NCI-H2081 treated with DMSO at 0.1 percent for 48 hours (cell line): ENCODE data around the gene KMT5B.

Experiments used
- DNase-seq: peaks from one replicate; lab custom pipeline; 2025; lab: John Stamatoyannopoulos, UW

KMT5B gene

GRCh38 chr11:68117853-68118470 is 95.1 kb downstream of the KMT5B start:
- DNase-seq, result no peak

GRCh38 chr11:68116974-68117373 is 96.1 kb downstream of the KMT5B start:
- DNase-seq, result no peak

GRCh38 chr11:68116126-68116525 is 97.0 kb downstream of the KMT5B start:
- DNase-seq, result no peak

- DNase-seq, result no peak
Observed at GRCh38 chr11:68115285-68115684, 97.8 kb downstream of the KMT5B start.

GRCh38 chr11:68113986-68114385 is 99.1 kb downstream of the KMT5B start:
- no peak for DNase-seq

GRCh38 chr11:68107689-68108088 is 105.4 kb downstream of the KMT5B start:
- DNase-seq, result no peak

GRCh38 chr11:68106165-68106940 is 106.7 kb downstream of the KMT5B start:
- no peak for DNase-seq
